ENCODE data around the gene FBXO48.

The FBXO48 gene

GRCh38 chr2:68435615-68436014 lies 31.5 kb downstream of the FBXO48 start:
- no peak for DNase-seq (ENCODE audit: low spot score)

GRCh38 chr2:68434981-68435380 lies 32.1 kb downstream of the FBXO48 start:
- DNase-seq (ENCODE audit: low spot score), result no peak

- no peak for DNase-seq (ENCODE audit: low spot score)
These were observed 34.1 kb downstream of the FBXO48 start for GRCh38 chr2:68432696-68433658.

- DNase-seq (ENCODE audit: low spot score), result no peak
These were observed 35.6 kb downstream of the FBXO48 start for GRCh38 chr2:68431316-68431972.

- DNase-seq (ENCODE audit: low spot score), result no peak
These were observed 37.7 kb downstream of the FBXO48 start for GRCh38 chr2:68429311-68429826.

- no peak for DNase-seq (ENCODE audit: low spot score)
These were observed 38.3 kb downstream of the FBXO48 start for GRCh38 chr2:68428746-68429145.

- no peak for DNase-seq (ENCODE audit: low spot score)
These were observed 39.0 kb downstream of the FBXO48 start for GRCh38 chr2:68428126-68428525.

GRCh38 chr2:68426848-68427579 lies 40.1 kb downstream of the FBXO48 start:
- DNase-seq (ENCODE audit: low spot score), result no peak

- no peak for DNase-seq (ENCODE audit: low spot score)
These were observed 40.6 kb downstream of the FBXO48 start for GRCh38 chr2:68426446-68426845.

- DNase-seq (ENCODE audit: low spot score), result no peak
These were observed 41.6 kb downstream of the FBXO48 start for GRCh38 chr2:68425503-68425902.

- no peak for DNase-seq (ENCODE audit: low spot score)
These were observed 43.0 kb downstream of the FBXO48 start for GRCh38 chr2:68423966-68424650.

GRCh38 chr2:68420254-68420910 lies 46.7 kb downstream of the FBXO48 start:
- DNase-seq (ENCODE audit: low spot score), result no peak

GRCh38 chr2:68418855-68419254 lies 48.2 kb downstream of the FBXO48 start:
- no peak for DNase-seq (ENCODE audit: low spot score)

GRCh38 chr2:68418419-68418818 lies 48.7 kb downstream of the FBXO48 start:
- no peak for DNase-seq (ENCODE audit: low spot score)

- no peak for DNase-seq (ENCODE audit: low spot score)
These were observed 49.2 kb downstream of the FBXO48 start for GRCh38 chr2:68417926-68418325.

- DNase-seq (ENCODE audit: low spot score), result no peak
These were observed 50.9 kb downstream of the FBXO48 start for GRCh38 chr2:68416081-68416675.

- DNase-seq (ENCODE audit: low spot score), result no peak
These were observed 51.6 kb downstream of the FBXO48 start for GRCh38 chr2:68415521-68415920.

GRCh38 chr2:68414876-68415275 lies 52.2 kb downstream of the FBXO48 start:
- no peak for DNase-seq (ENCODE audit: low spot score)

GRCh38 chr2:68414452-68414851 lies 52.6 kb downstream of the FBXO48 start:
- no peak for DNase-seq (ENCODE audit: low spot score)

- no peak for DNase-seq (ENCODE audit: low spot score)
These were observed 53.6 kb downstream of the FBXO48 start for GRCh38 chr2:68413466-68413865.

Data from kidney capillary endothelial cell (primary cell).